RWPE2 (cell line): ENCODE results near the gene H6PD.
A peak's percentile ranks its signal among the peaks of the same experiment; 100 is the strongest.

Experiments used
- ATAC-seq: fragments of 200-7000 bp; cut with Tn5 transposase; 3 replicates; pipeline ENCODE4 v1.9.1; 2021; ENCODE audit warnings: low read depth
- DNase-seq: peaks from one replicate; pipeline ENCODE4 v3.0.0-alpha.2; 2020; ENCODE audit warnings: low spot score
- H3K27ac ChIP-seq: fragments of 450-650 bp; 2 replicates; pipeline ENCODE4 v1.5.1; 2017; ENCODE audit warnings: mild to moderate bottlenecking; ENCODE audit not compliant: poor library complexity, severe bottlenecking
- H3K27me3 ChIP-seq: fragments of 250-450 bp; sonication (Bioruptor Pico); 2 replicates; pipeline ENCODE4 v1.5.1; 2021; ENCODE audit warnings: mild to moderate bottlenecking, moderate library complexity; ENCODE audit not compliant: insufficient read depth, poor library complexity, severe bottlenecking
- H3K36me3 ChIP-seq: fragments of 250-450 bp; sonication (Bioruptor Pico); 2 replicates; pipeline ENCODE4 v1.5.1; 2020; ENCODE audit warnings: low read depth, mild to moderate bottlenecking, moderate library complexity
- H3K4me1 ChIP-seq: fragments of 250-450 bp; sonication (Bioruptor Pico); 2 replicates; pipeline ENCODE4 v1.5.1; 2021; ENCODE audit warnings: mild to moderate bottlenecking, moderate library complexity; ENCODE audit not compliant: insufficient read depth, poor library complexity, severe bottlenecking
- H3K4me3 ChIP-seq: fragments of 250-450 bp; sonication (Bioruptor Pico); 2 replicates; pipeline ENCODE4 v1.5.1; 2021; ENCODE audit warnings: mild to moderate bottlenecking, moderate library complexity; ENCODE audit not compliant: severe bottlenecking
- H3K9me3 ChIP-seq: fragments of 250-450 bp; sonication (Bioruptor Pico); 2 replicates; pipeline ENCODE4 v1.5.1; 2021; ENCODE audit warnings: mild to moderate bottlenecking, moderate library complexity; ENCODE audit not compliant: severe bottlenecking
- CTCF ChIP-seq: fragments of 450-650 bp; IDR thresholded peaks from one replicate; pipeline ENCODE4 v1.5.1; 2017; ENCODE audit warnings: mild to moderate bottlenecking, moderate library complexity; ENCODE audit not compliant: poor library complexity, severe bottlenecking

Gene H6PD

GRCh38 chr1:9292361-9293240 lies 58.0 kb downstream of the H6PD start, which contains the start of gene SPSB1:
Gene SPSB1 (plus strand): TSS chr1:9292894. CDS start chr1:9355892, 62,998 bp downstream.
- no peaks in the 10 kb centered on the region for H3K27me3 ChIP-seq
- peaks cover 19% of the 10 kb centered on the region for H3K4me1 ChIP-seq
- no peak for TF ChIP-seq CTCF
- peak; percentile 40 for ATAC-seq
- peaks cover 7% of the 10 kb centered on the region for H3K9me3 ChIP-seq
- H3K36me3 ChIP-seq, result no peaks in the 10 kb centered on the region
- DNase-seq, result no peak
- H3K27ac ChIP-seq, result peak within 1 kb of the TSS; percentile 67
- peak within 1 kb of the TSS; percentile 91 for H3K4me3 ChIP-seq

GRCh38 chr1:9293241-9293532 lies 58.6 kb downstream of the H6PD start:
- DNase-seq (no peak), ATAC-seq (no peak)
- TF ChIP-seq CTCF, result no peak
- no peaks in the 10 kb centered on the region for H3K36me3 ChIP-seq
- peak overlapping the region; percentile 91 for H3K4me3 ChIP-seq
- H3K9me3 ChIP-seq, result peaks cover 5% of the 10 kb centered on the region
- peak overlapping the region; percentile 67 for H3K27ac ChIP-seq
- H3K4me1 ChIP-seq, result peaks cover 19% of the 10 kb centered on the region
- no peaks in the 10 kb centered on the region for H3K27me3 ChIP-seq

GRCh38 chr1:9293533-9294404 lies 59.2 kb downstream of the H6PD start:
- ATAC-seq (0 out of 3 replicates have a peak, but pooled peaks have one; percentile 1), DNase-seq (no peak)
- Histone ChIP-seq H3K27me3 (no peaks in the 10 kb centered on the region), H3K4me1 (peaks cover 19% of the 10 kb centered on the region), H3K27ac (peak overlapping the region; percentile 67), H3K36me3 (no peaks in the 10 kb centered on the region), H3K4me3 (peak overlapping the region; percentile 91), H3K9me3 (peaks cover 1% of the 10 kb centered on the region)
- TF ChIP-seq CTCF, result no peak

GRCh38 chr1:9294405-9294773 lies 59.8 kb downstream of the H6PD start:
- Histone ChIP-seq H3K4me3 (peak overlapping the region; percentile 91), H3K4me1 (peaks cover 19% of the 10 kb centered on the region), H3K27ac (peak overlapping the region; percentile 67), H3K36me3 (no peaks in the 10 kb centered on the region), H3K9me3 (no peaks in the 10 kb centered on the region), H3K27me3 (no peaks in the 10 kb centered on the region)
- ATAC-seq, result peak; percentile 64
- TF ChIP-seq CTCF, result peak; percentile 10
- no peak for DNase-seq
